GM18502 (cell line): Measurements from ENCODE around the gene PLGRKT.
"Not testable (repeated sequence)": the region's sequence is repeated elsewhere in the genome, so short reads cannot be mapped to it uniquely, and the experiment has no call there.

Experiments
- ATAC-seq: cut with Tn5 transposase; IDR thresholded peaks from one replicate; pipeline ENCODE4 v1.9.1; 2021; ENCODE audit warnings: mild to moderate bottlenecking; ENCODE audit not compliant: unreplicated experiment, poor library complexity

Gene PLGRKT

GRCh38 chr9:5433841-5434810, 3.6 kb downstream of the PLGRKT start:
- not testable (repeated sequence) for ATAC-seq

- not testable (repeated sequence) for ATAC-seq
Measured at GRCh38 chr9:5433328-5433727, 4.4 kb downstream of the PLGRKT start.

- not testable (repeated sequence) for ATAC-seq
Measured at GRCh38 chr9:5432890-5433289, 4.8 kb downstream of the PLGRKT start.

- ATAC-seq: no peak
Measured at GRCh38 chr9:5430912-5431311, 6.8 kb downstream of the PLGRKT start.

- no peak for ATAC-seq
Measured at GRCh38 chr9:5429873-5430564, 7.7 kb downstream of the PLGRKT start.

GRCh38 chr9:5428794-5429528, 8.8 kb downstream of the PLGRKT start:
- no peak for ATAC-seq

- no peak for ATAC-seq
Measured at GRCh38 chr9:5428172-5428571, 9.6 kb downstream of the PLGRKT start.

- no peak for ATAC-seq
Measured at GRCh38 chr9:5427005-5427404, 10.7 kb downstream of the PLGRKT start.

- no peak for ATAC-seq
Measured at GRCh38 chr9:5425006-5425628, 12.6 kb downstream of the PLGRKT start.

- no peak for ATAC-seq
Measured at GRCh38 chr9:5422276-5422675, 15.4 kb downstream of the PLGRKT start.

- no peak for ATAC-seq
Measured at GRCh38 chr9:5421163-5421562, 16.6 kb downstream of the PLGRKT start.

- no peak for ATAC-seq
Measured at GRCh38 chr9:5419987-5420386, 17.7 kb downstream of the PLGRKT start.

- ATAC-seq: no peak
Measured at GRCh38 chr9:5418481-5418880, 19.2 kb downstream of the PLGRKT start.

GRCh38 chr9:5416953-5417352, 20.8 kb downstream of the PLGRKT start:
- no peak for ATAC-seq

GRCh38 chr9:5408596-5408995, 29.1 kb downstream of the PLGRKT start:
- ATAC-seq: no peak

GRCh38 chr9:5402217-5402616, 35.5 kb downstream of the PLGRKT start:
- no peak for ATAC-seq

- not testable (repeated sequence) for ATAC-seq
Measured at GRCh38 chr9:5397547-5397946, 40.2 kb downstream of the PLGRKT start.

GRCh38 chr9:5395428-5395827, 42.3 kb downstream of the PLGRKT start:
- no peak for ATAC-seq

- ATAC-seq: not testable (repeated sequence)
Measured at GRCh38 chr9:5393976-5394375, 43.7 kb downstream of the PLGRKT start.

- ATAC-seq: no peak
Measured at GRCh38 chr9:5393497-5393896, 44.2 kb downstream of the PLGRKT start.
